T-helper 17 cell (primary cell): ENCODE measurements around the gene TMEM255A. TPM values are rescaled to one million over a fixed set of nuclear protein-coding genes. Genes with fewer than 3 reads are reported as not detected.
A peak's percentile ranks its signal among the peaks of the same experiment; 100 is the strongest.

ENCODE experiments used
- ATAC-seq: fragments of 150-1000 bp; cut with Tn5 transposase; 2 replicates; pipeline ENCODE4 v1.10.0; 2021; ENCODE audit warnings: mild to moderate bottlenecking, moderate library complexity
- DNase-seq, 3 donors: peaks; one replicate each; pipeline versions ENCODE4 v3.0.0 to v3.0.0-alpha.2; 2020 to 2021
- H3K9me3 ChIP-seq: one replicate; pipeline ENCODE4 v1.7.0; 2013; ENCODE audit warnings: low read length, mild to moderate bottlenecking; ENCODE audit not compliant: control insufficient read depth, poor library complexity, severe bottlenecking
- H3K27ac Mint-ChIP-seq: one replicate; pipeline ENCODE4 v1.8.0; 2022; ENCODE audit warnings: mild to moderate bottlenecking, moderate library complexity, mixed read lengths
- H3K27me3 Mint-ChIP-seq: one replicate; pipeline ENCODE4 v1.8.0; 2022; ENCODE audit warnings: mixed read lengths
- H3K36me3 Mint-ChIP-seq: one replicate; pipeline ENCODE4 v1.8.0; 2022; ENCODE audit warnings: low read depth, mixed read lengths
- H3K4me1 Mint-ChIP-seq: one replicate; pipeline ENCODE4 v1.8.0; 2022; ENCODE audit warnings: mild to moderate bottlenecking, mixed read lengths
- H3K4me3 Mint-ChIP-seq: one replicate; pipeline ENCODE4 v1.8.0; 2022; ENCODE audit warnings: mild to moderate bottlenecking, moderate library complexity, mixed read lengths
- total RNA-seq, 4 donors: library from RNA in 2 of 4; stranded (reverse) in 2 of 4; gene quantifications; one replicate each; pipeline ENCODE4 v1.2.3 and lab custom pipeline; 2022 to 2026

The TMEM255A gene
- total RNA-seq, 2 donors from 2014 or later = 0.30 TPM; not detected in 1

- DNase-seq (no peak), ATAC-seq (peak; percentile 15)
- H3K36me3 Mint-ChIP-seq = peaks cover 5% of the 10 kb centered on the region
- H3K9me3 ChIP-seq = no peaks in the 10 kb centered on the region
- H3K4me1 Mint-ChIP-seq = peaks cover 11% of the 10 kb centered on the region
- H3K4me3 Mint-ChIP-seq = peak overlapping the region; percentile 94
- no peaks in the 10 kb centered on the region for H3K27me3 Mint-ChIP-seq
- H3K27ac Mint-ChIP-seq = peak overlapping the region; percentile 91
These were observed 66.9 kb downstream of the TMEM255A start for GRCh38 chrX:120244395-120244734.

- Mint-ChIP-seq H3K4me1 (peaks cover 13% of the 10 kb centered on the region), H3K36me3 (peaks cover 5% of the 10 kb centered on the region), H3K27me3 (no peaks in the 10 kb centered on the region), H3K4me3 (no peak overlapping the region), H3K27ac (no peak overlapping the region)
- no peak for DNase-seq
- H3K9me3 ChIP-seq = no peaks in the 10 kb centered on the region
- no peak for ATAC-seq
These were observed 68.4 kb downstream of the TMEM255A start for GRCh38 chrX:120242813-120243212.

GRCh38 chrX:120238933-120239332 lies 72.3 kb downstream of the TMEM255A start:
- peaks cover 5% of the 10 kb centered on the region for H3K4me1 Mint-ChIP-seq
- H3K27me3 Mint-ChIP-seq = no peaks in the 10 kb centered on the region
- H3K27ac Mint-ChIP-seq = no peak overlapping the region
- no peaks in the 10 kb centered on the region for H3K9me3 ChIP-seq
- no peaks in the 10 kb centered on the region for H3K36me3 Mint-ChIP-seq
- no peak for DNase-seq
- no peak for ATAC-seq
- peak overlapping the region; percentile 36 for H3K4me3 Mint-ChIP-seq

DNA sequence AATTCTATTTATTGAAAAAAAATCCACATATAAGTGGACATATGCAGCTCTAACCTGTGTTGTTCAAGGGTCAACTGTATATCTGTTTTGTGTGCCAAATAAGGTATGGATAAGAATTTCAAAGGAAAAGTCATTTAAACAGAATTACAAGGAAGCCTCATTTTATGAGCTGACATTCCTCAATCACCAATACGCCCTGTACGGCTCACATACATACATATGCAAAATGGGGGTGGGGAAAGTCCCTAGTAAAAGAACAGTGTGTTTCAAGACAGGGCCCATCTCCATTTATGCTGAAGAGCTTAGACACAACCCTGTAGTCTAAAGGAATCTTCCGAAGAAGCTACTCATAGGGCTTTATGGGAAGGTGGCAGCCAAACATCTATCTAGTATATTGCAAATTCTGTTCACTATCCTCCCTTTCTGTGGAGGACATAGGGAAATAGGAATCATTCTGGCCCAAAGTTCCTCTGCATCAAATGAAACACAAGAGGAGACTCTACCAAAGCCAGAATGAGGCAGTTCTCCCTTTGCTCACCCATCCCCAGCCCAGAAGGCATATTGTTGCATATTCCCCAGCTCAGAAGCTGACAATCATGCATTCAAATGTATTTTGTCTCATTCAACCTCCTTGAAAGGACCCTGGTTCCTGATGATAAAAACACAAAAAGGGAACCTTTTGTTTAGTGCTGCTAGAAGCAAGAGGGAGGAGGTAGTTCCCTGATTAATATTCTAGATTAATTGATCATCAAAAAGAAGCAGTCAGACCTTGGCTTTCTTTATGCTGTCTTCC lies 74.4 kb downstream of the TMEM255A start:
- Mint-ChIP-seq H3K27ac (no peak overlapping the region), H3K36me3 (no peaks in the 10 kb centered on the region), H3K27me3 (no peaks in the 10 kb centered on the region), H3K4me1 (peaks cover 3% of the 10 kb centered on the region), H3K4me3 (no peak overlapping the region)
- ATAC-seq = no peak
- DNase-seq = no peak
- H3K9me3 ChIP-seq = no peaks in the 10 kb centered on the region

GRCh38 chrX:120235284-120235683 lies 76.0 kb downstream of the TMEM255A start:
- H3K4me1 Mint-ChIP-seq = peaks cover 3% of the 10 kb centered on the region
- ATAC-seq (no peak), DNase-seq (no peak)
- H3K36me3 Mint-ChIP-seq = no peaks in the 10 kb centered on the region
- H3K27ac Mint-ChIP-seq = peak overlapping the region; percentile 54
- H3K4me3 Mint-ChIP-seq = no peak overlapping the region
- H3K27me3 Mint-ChIP-seq = no peaks in the 10 kb centered on the region
- H3K9me3 ChIP-seq = no peaks in the 10 kb centered on the region

GRCh38 chrX:120228187-120228908 lies 82.9 kb downstream of the TMEM255A start:
- DNase-seq (no peak), ATAC-seq (no peak)
- Mint-ChIP-seq H3K4me3 (no peak overlapping the region), H3K4me1 (peaks cover 2% of the 10 kb centered on the region), H3K27ac (no peak overlapping the region), H3K36me3 (no peaks in the 10 kb centered on the region), H3K27me3 (no peaks in the 10 kb centered on the region)
- H3K9me3 ChIP-seq = no peaks in the 10 kb centered on the region

DNA sequence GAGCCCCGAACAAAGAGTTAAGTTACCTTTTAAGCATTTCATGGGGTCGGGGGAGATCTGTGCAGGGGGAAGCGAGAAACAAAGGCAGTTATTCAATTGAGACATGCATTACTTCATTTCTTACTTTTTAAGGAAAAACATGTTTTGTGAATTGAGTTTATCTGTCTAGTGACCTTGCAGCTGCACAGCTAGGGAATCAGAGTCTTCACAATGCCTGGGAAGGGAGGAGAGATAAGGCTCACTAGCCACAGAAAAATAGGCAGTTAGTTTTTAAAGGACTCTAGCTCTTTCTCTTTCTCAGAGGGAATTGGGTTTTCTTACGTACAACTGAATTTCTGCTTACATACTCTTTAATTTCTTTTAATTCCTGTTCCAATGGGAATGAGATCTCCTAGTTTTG lies 86.9 kb downstream of the TMEM255A start:
- Mint-ChIP-seq H3K27me3 (no peaks in the 10 kb centered on the region), H3K4me3 (no peak overlapping the region), H3K4me1 (peaks cover 3% of the 10 kb centered on the region), H3K27ac (no peak overlapping the region), H3K36me3 (no peaks in the 10 kb centered on the region)
- no peak for ATAC-seq
- DNase-seq = no peak
- no peaks in the 10 kb centered on the region for H3K9me3 ChIP-seq

DNA sequence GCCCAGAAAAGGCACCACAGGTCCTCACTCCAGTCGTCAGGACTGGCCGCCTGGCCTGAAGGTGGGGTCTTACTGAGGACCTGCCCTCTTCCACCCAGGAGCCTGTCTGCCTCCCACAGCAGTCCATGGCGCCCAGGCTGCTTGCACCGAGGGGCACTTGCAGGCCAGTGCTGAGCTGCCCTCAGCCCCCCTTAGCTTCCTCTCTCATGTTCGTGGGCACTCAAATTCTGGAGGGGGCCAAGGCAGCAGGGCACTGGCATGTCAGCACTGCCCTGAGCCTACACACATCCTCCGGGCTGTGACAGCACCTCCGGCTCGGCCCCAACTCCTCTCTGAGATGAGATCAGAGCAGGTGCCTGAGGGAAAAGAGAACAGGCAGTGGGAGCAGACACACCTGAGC lies 87.9 kb downstream of the TMEM255A start:
- Mint-ChIP-seq H3K27me3 (no peaks in the 10 kb centered on the region), H3K36me3 (no peaks in the 10 kb centered on the region), H3K4me1 (peaks cover 2% of the 10 kb centered on the region), H3K27ac (no peak overlapping the region), H3K4me3 (no peak overlapping the region)
- DNase-seq (no peak), ATAC-seq (no peak)
- no peaks in the 10 kb centered on the region for H3K9me3 ChIP-seq

DNA sequence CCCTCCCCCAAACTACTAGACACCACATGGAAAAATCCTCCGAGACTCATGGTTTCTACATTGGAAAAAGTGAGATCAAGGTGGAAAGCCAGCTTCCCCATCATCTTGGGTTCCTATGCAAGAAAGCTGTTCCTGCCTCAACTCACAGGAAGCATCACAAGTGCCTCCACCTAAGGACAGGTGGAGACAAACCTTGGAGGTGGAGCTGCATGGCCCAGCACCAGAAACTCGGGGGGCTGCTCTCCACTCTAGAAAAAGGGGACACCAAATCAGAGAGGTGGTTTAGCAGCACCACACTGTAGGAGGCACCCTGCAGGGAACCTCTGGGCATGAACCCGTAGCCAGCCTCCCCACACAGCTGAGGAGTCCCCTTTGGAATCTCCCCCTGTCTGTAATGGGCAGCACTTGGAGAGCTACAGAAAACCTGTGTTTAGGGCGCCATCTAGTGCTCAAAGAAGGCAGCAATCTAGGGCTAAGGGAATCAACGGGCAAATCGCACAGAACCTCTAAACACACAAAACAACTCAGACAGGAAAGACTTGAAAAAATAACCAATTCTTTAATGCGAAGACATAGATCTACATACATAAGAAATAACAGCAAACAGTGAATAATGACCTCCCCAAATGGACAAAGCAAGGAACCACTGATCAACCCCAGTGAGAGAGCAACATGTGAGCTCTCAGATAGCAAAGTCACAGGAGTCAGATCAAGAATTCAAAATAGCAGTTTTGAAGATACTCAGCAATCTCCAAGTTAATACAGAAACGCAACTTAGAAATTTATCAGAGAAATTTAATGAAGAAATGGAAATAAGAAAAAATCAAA lies 97.6 kb downstream of the TMEM255A start:
- H3K36me3 Mint-ChIP-seq = no peaks in the 10 kb centered on the region
- no peaks in the 10 kb centered on the region for H3K9me3 ChIP-seq
- no peaks in the 10 kb centered on the region for H3K27me3 Mint-ChIP-seq
- H3K4me1 Mint-ChIP-seq = peaks cover 4% of the 10 kb centered on the region
- no peak overlapping the region for H3K4me3 Mint-ChIP-seq
- H3K27ac Mint-ChIP-seq = no peak overlapping the region
- DNase-seq (peak in 2 of 3 donors; percentile 10 to 27), ATAC-seq (peak; percentile 78)

Other genes with a start within 250 kb of the TMEM255A start
- not detected for gene RHOXF2B, start 233.8 kb downstream of the TMEM255A start, total RNA-seq
- 1 to 10 TPM in 1 of 2 donors, under 1 TPM in 1; 0.90 to 1.1 TPM for gene RHOXF1, start 195.5 kb downstream of the TMEM255A start, total RNA-seq
- gene RHOXF2, start 152.8 kb downstream of the TMEM255A start, total RNA-seq = under 1 TPM in 1 of 2 donors, not detected in 1; 0.10 TPM
- gene ZBTB33, start 60.6 kb downstream of the TMEM255A start, total RNA-seq = 10 to 100 TPM; 20.5 to 21.5 TPM
- gene ATP1B4, start 50.6 kb upstream of the TMEM255A start, total RNA-seq = not detected
- gene LAMP2, start 157.8 kb upstream of the TMEM255A start, total RNA-seq = 10 to 100 TPM; 24.9 to 26.5 TPM
- gene CUL4B, start 249.5 kb upstream of the TMEM255A start, total RNA-seq = 10 to 100 TPM; 32.4 to 33.9 TPM